Transverse colon (tissue), 4 donors: Measurements from ENCODE around the gene LMO2. TPM values are rescaled to one million over a fixed set of nuclear protein-coding genes. Genes with fewer than 3 reads are reported as not detected.
A peak's percentile ranks its signal among the peaks of the same experiment; 100 is the strongest.

ENCODE experiments used
- DNase-seq: peaks from one replicate; pipeline ENCODE4 v3.0.0-alpha.2; 2019
- H3K27ac ChIP-seq, 4 donors: fragments of 200-600 bp; sonication (generic); 2 replicates each; pipeline ENCODE4 v1.5.1; 2016 to 2018; ENCODE audit warnings: inconsistent platforms in 4 of 4
- H3K27me3 ChIP-seq: fragments of 200-600 bp; sonication (generic); 2 replicates; pipeline ENCODE4 v1.5.1; 2017; ENCODE audit warnings: inconsistent platforms
- H3K36me3 ChIP-seq, 4 donors: fragments of 200-600 bp; sonication (generic); 2 replicates each; pipeline ENCODE4 v1.5.1; 2017 to 2019; ENCODE audit warnings: inconsistent platforms in 4 of 4
- H3K4me1 ChIP-seq, 4 donors: fragments of 200-600 bp; sonication (generic); 2 replicates each; pipeline ENCODE4 v1.5.1; 2017 to 2020; ENCODE audit warnings: inconsistent platforms in 4 of 4
- H3K4me3 ChIP-seq, 4 donors: fragments of 200-600 bp; sonication (generic); 1 replicate in 1 of 4; 2 replicates in 3 of 4; pipeline versions ENCODE4 v1.5.1 to v1.6.1; 2017 to 2019; ENCODE audit warnings: inconsistent platforms in 4 of 4
- H3K9me3 ChIP-seq, 2 donors: fragments of 200-600 bp; sonication (generic); 2 replicates each; pipeline ENCODE4 v1.5.1; 2017 to 2019; ENCODE audit warnings: inconsistent platforms in 2 of 2
- CTCF ChIP-seq, 5 experiments: fragments of 200-600 bp in 3 of 5; fragments of 450-650 bp in 2 of 5; sonication (generic) in 3 of 5; IDR thresholded peaks; 1 replicate in 2 of 5; 2 replicates in 3 of 5; pipeline ENCODE4 v1.5.1; 2016 to 2017; ENCODE audit warnings: antibody characterized with exemption in 5 of 5, inconsistent platforms in 3 of 5, mild to moderate bottlenecking in 2 of 5, moderate library complexity in 1 of 5
- EP300 ChIP-seq: sonication (generic); formaldehyde crosslinking; IDR thresholded peaks from one replicate; pipeline ENCODE4 v1.6.1; 2017; ENCODE audit warnings: antibody characterized with exemption, low read depth
- POLR2A ChIP-seq: fragments of 450-650 bp; IDR thresholded peaks from one replicate; pipeline ENCODE4 v1.6.1; 2016; ENCODE audit warnings: antibody characterized with exemption, mild to moderate bottlenecking, moderate library complexity
- POLR2AphosphoS5 ChIP-seq, 3 donors: sonication (generic); formaldehyde crosslinking; IDR thresholded peaks; one replicate each; pipeline ENCODE4 v1.6.1; 2016; ENCODE audit warnings: antibody characterized with exemption in 3 of 3
- WGBS, 2 donors: methylation state at CpG; one replicate each; pipeline ENCODE4 v1.1.5; 2018; ENCODE audit warnings: low coverage in 1 of 2; 5-methylcytosine and 5-hydroxymethylcytosine counted together
- in situ Hi-C, 4 donors: fragments of 200-750 bp; cut with MboI; loops; one replicate each; pipeline versions ENCODE4 v1.15.0 to v1.15.1; 2017; ENCODE audit warnings: low sequenced_read_pairs in 3 of 4, low pct_ligation_motif_present in 1 of 4, low pct_unique_long_range_greater_than_20kb in 1 of 4
- intact Hi-C: fragments of 100-400 bp; cut with DNase I; formaldehyde crosslinking; loops from one replicate; pipeline ENCODE4 v1.15.1; 2023; ENCODE audit warnings: low total_unique reads
- total RNA-seq, 4 donors: library from RNA; depleted of rRNA; stranded (reverse); fragments of >200 nt; gene quantifications; one replicate each; pipeline ENCODE4 v1.1.0, GENCODE V29; 2016

LMO2 gene
- total RNA-seq, result 10 to 100 TPM in 1 of 4 donors, 1 to 10 TPM in 3; 1.4 to 18.0 (median 4.0) TPM

- Histone ChIP-seq H3K9me3 (no peaks in the 10 kb centered on the region), H3K4me3 (no peak within 1 kb of the TSS), H3K27ac (no peak within 1 kb of the TSS), H3K36me3 (no peaks in the 10 kb centered on the region), H3K27me3 (peaks cover 9% of the 10 kb centered on the region), H3K4me1 (no peaks in the 10 kb centered on the region)
- TF ChIP-seq POLR2AphosphoS5 (IDR thresholded peaks at IDR 0.05) (no peak), CTCF (IDR thresholded peaks at IDR 0.05) (no peak), EP300 (no peak), POLR2A (no peak)
- WGBS, 2 donors, result 69 to 73% methylated on average over 2 to 9 of the region's 9 CpGs
- in situ Hi-C loops, result no loop called here
- no peak for DNase-seq
- intact Hi-C loops, result no loop called here
Observed at GRCh38 chr11:33891714-33892327, at the start of gene LMO2. Gene LMO2 (minus strand): TSS chr11:33892076. CDS start chr11:33869716, 22,360 bp downstream.

- Histone ChIP-seq H3K36me3 (no peaks in the 10 kb centered on the region), H3K4me3 (no peak overlapping the region), H3K27me3 (no peaks in the 10 kb centered on the region), H3K9me3 (no peaks in the 10 kb centered on the region), H3K4me1 (peaks cover 0 to 5% (median 0%) of the 10 kb centered on the region in 4 donors), H3K27ac (no peak overlapping the region)
- intact Hi-C loops (no loop called here), in situ Hi-C loops (no loop called here)
- DNase-seq, result no peak
- 49% methylated on average over 2 of the region's 2 CpGs; no CpG with 5 or more reads in 1 of the 2 donors for WGBS, 2 donors
- TF ChIP-seq POLR2A (no peak), CTCF (IDR thresholded peaks at IDR 0.05) (no peak), EP300 (no peak), POLR2AphosphoS5 (IDR thresholded peaks at IDR 0.05) (no peak)
Observed at GRCh38 chr11:33940538-33940815, 48.6 kb upstream of the LMO2 start.

- H3K4me1 ChIP-seq, result no peaks in the 10 kb centered on the region
- H3K27ac ChIP-seq, result no peak overlapping the region
- whole genome bisulfite sequencing, 2 donors, result 33 to 37% methylated on average over 3 to 15 of the region's 15 CpGs
- intact Hi-C loops (no loop called here), in situ Hi-C loops (no loop called here)
- H3K4me3 ChIP-seq, result no peak overlapping the region
- no peaks in the 10 kb centered on the region for H3K36me3 ChIP-seq
- no peaks in the 10 kb centered on the region for H3K9me3 ChIP-seq
- DNase-seq, result peak; percentile 22
- no peaks in the 10 kb centered on the region for H3K27me3 ChIP-seq
- TF ChIP-seq POLR2A (no peak), CTCF (IDR thresholded peaks at IDR 0.05) (no peak), POLR2AphosphoS5 (IDR thresholded peaks at IDR 0.05) (no peak), EP300 (no peak)
Observed at GRCh38 chr11:33936725-33937604, 45.1 kb upstream of the LMO2 start.

GRCh38 chr11:33935461-33936456 lies 43.9 kb upstream of the LMO2 start:
- in situ Hi-C loops, result no loop called here
- H3K4me3 ChIP-seq, result no peak overlapping the region

More at GRCh38 chr11:33935461-33936456, 43.9 kb upstream of the LMO2 start:
- Histone ChIP-seq H3K27me3 (no peaks in the 10 kb centered on the region), H3K27ac (no peak overlapping the region), H3K36me3 (no peaks in the 10 kb centered on the region), H3K9me3 (no peaks in the 10 kb centered on the region), H3K4me1 (peaks cover 0 to 7% (median 0%) of the 10 kb centered on the region in 4 donors)
- DNase-seq, result no peak
- no peak for TF ChIP-seq CTCF (IDR thresholded peaks at IDR 0.05)
- TF ChIP-seq POLR2AphosphoS5 (IDR thresholded peaks at IDR 0.05), result no peak
- no peak for TF ChIP-seq EP300
- TF ChIP-seq POLR2A, result no peak
- intact Hi-C loops, result no loop called here
- WGBS, 2 donors, result 76 to 93% methylated on average over 2 to 13 of the region's 14 CpGs
